Nephron (organoid): ENCODE data around the gene AOC2.
"Not testable (repeated sequence)": the region's sequence is repeated elsewhere in the genome, so short reads cannot be mapped to it uniquely, and the experiment has no call there.

Experiments used
- H3K27ac Mint-ChIP-seq, 3 experiments: 2 replicates each; pipeline ENCODE4 v1.8.0; 2020; ENCODE audit warnings: mixed read lengths in 3 of 3, mild to moderate bottlenecking in 2 of 3, moderate library complexity in 1 of 3
- H3K27me3 Mint-ChIP-seq: 2 replicates; pipeline ENCODE4 v1.8.0; 2021; ENCODE audit warnings: low read depth, mild to moderate bottlenecking, moderate library complexity, mixed read lengths
- H3K36me3 Mint-ChIP-seq: 2 replicates; pipeline ENCODE4 v1.8.0; 2020; ENCODE audit warnings: low read depth, mixed read lengths
- H3K4me1 Mint-ChIP-seq: 2 replicates; pipeline ENCODE4 v1.8.0; 2020; ENCODE audit warnings: mixed read lengths
- H3K4me3 Mint-ChIP-seq, 3 experiments: 2 replicates each; pipeline ENCODE4 v1.8.0; 2020; ENCODE audit warnings: mild to moderate bottlenecking in 3 of 3, mixed read lengths in 3 of 3, moderate library complexity in 2 of 3
- H3K9me3 Mint-ChIP-seq: 2 replicates; pipeline ENCODE4 v1.8.0; 2020; ENCODE audit warnings: mixed read lengths
- CTCF ChIP-seq, 3 experiments: fragments of 200-600 bp; sonication (generic); IDR thresholded peaks; one replicate each; pipeline ENCODE4 v1.5.0; 2021; ENCODE audit warnings: antibody characterized with exemption in 3 of 3; ENCODE audit not compliant: unreplicated experiment in 3 of 3

Gene AOC2

GRCh38 chr17:42866631-42867575 is 22.5 kb downstream of the AOC2 start:
- no peak for TF ChIP-seq CTCF (IDR thresholded peaks at IDR 0.05; ENCODE audit: unreplicated experiment in 3 of 3)
- peaks cover 9% of the 10 kb centered on the region for H3K36me3 Mint-ChIP-seq
- peaks cover 13% of the 10 kb centered on the region for H3K27me3 Mint-ChIP-seq
- H3K4me1 Mint-ChIP-seq: peaks cover 18% of the 10 kb centered on the region
- H3K9me3 Mint-ChIP-seq: peaks cover 12% of the 10 kb centered on the region
- no peak overlapping the region for H3K27ac Mint-ChIP-seq
- no peak overlapping the region for H3K4me3 Mint-ChIP-seq

- peaks cover 12% of the 10 kb centered on the region for H3K9me3 Mint-ChIP-seq
- H3K4me3 Mint-ChIP-seq, H3K27ac Mint-ChIP-seq, H3K36me3 Mint-ChIP-seq: not testable (repeated sequence)
- peaks cover 17% of the 10 kb centered on the region for H3K27me3 Mint-ChIP-seq
- peaks cover 18% of the 10 kb centered on the region for H3K4me1 Mint-ChIP-seq
Observed at GRCh38 chr17:42867694-42868261, 23.4 kb downstream of the AOC2 start.

- TF ChIP-seq CTCF (IDR thresholded peaks at IDR 0.05; ENCODE audit: unreplicated experiment in 3 of 3): no peak
- H3K27ac Mint-ChIP-seq: no peak overlapping the region
- peaks cover 18% of the 10 kb centered on the region for H3K4me1 Mint-ChIP-seq
- H3K36me3 Mint-ChIP-seq: peaks cover 9% of the 10 kb centered on the region
- H3K9me3 Mint-ChIP-seq: peaks cover 12% of the 10 kb centered on the region
- no peak overlapping the region for H3K4me3 Mint-ChIP-seq
- peaks cover 18% of the 10 kb centered on the region for H3K27me3 Mint-ChIP-seq
Observed at GRCh38 chr17:42868338-42868737, 24.0 kb downstream of the AOC2 start.

- Mint-ChIP-seq H3K27ac (no peak overlapping the region), H3K27me3 (peaks cover 18% of the 10 kb centered on the region), H3K4me1 (peaks cover 5% of the 10 kb centered on the region), H3K9me3 (peaks cover 12% of the 10 kb centered on the region), H3K4me3 (no peak overlapping the region), H3K36me3 (peaks cover 9% of the 10 kb centered on the region)
- TF ChIP-seq CTCF (IDR thresholded peaks at IDR 0.05; ENCODE audit: unreplicated experiment in 3 of 3): no peak
Observed at GRCh38 chr17:42871647-42872046, 27.3 kb downstream of the AOC2 start.

GRCh38 chr17:42872251-42872965 is 28.0 kb downstream of the AOC2 start:
- peaks cover 16% of the 10 kb centered on the region for H3K27me3 Mint-ChIP-seq
- H3K4me3 Mint-ChIP-seq: no peak overlapping the region
- H3K4me1 Mint-ChIP-seq: no peaks in the 10 kb centered on the region
- peaks cover 9% of the 10 kb centered on the region for H3K36me3 Mint-ChIP-seq
- no peak for TF ChIP-seq CTCF (IDR thresholded peaks at IDR 0.05; ENCODE audit: unreplicated experiment in 3 of 3)
- H3K9me3 Mint-ChIP-seq: peaks cover 12% of the 10 kb centered on the region
- H3K27ac Mint-ChIP-seq: peak overlapping the region in 1 of 3 experiments; percentile 44

- Mint-ChIP-seq H3K4me3 (no peak overlapping the region), H3K36me3 (peaks cover 9% of the 10 kb centered on the region), H3K27me3 (peaks cover 22% of the 10 kb centered on the region), H3K27ac (no peak overlapping the region), H3K9me3 (peaks cover 12% of the 10 kb centered on the region), H3K4me1 (no peaks in the 10 kb centered on the region)
- no peak for TF ChIP-seq CTCF (IDR thresholded peaks at IDR 0.05; ENCODE audit: unreplicated experiment in 3 of 3)
Observed at GRCh38 chr17:42873315-42873714, 28.9 kb downstream of the AOC2 start.

GRCh38 chr17:42873932-42874695 is 29.7 kb downstream of the AOC2 start:
- H3K9me3 Mint-ChIP-seq: peaks cover 12% of the 10 kb centered on the region
- H3K27me3 Mint-ChIP-seq: peaks cover 22% of the 10 kb centered on the region
- H3K27ac Mint-ChIP-seq, H3K4me1 Mint-ChIP-seq, H3K4me3 Mint-ChIP-seq, H3K36me3 Mint-ChIP-seq: not testable (repeated sequence)
